Activated B cell treated with CpG ODN at 0.5 μM for 24 hours (primary cell): ENCODE measurements around the gene BICRA. TPM values are rescaled to one million over a fixed set of nuclear protein-coding genes. Genes with fewer than 3 reads are reported as not detected.
"Not testable (repeated sequence)": the region's sequence is repeated elsewhere in the genome, so short reads cannot be mapped to it uniquely, and the experiment has no call there.

Source experiments
- ATAC-seq: fragments of 200-7000 bp; cut with Tn5 transposase; one replicate; pipeline ENCODE4 v1.10.0; 2021; ENCODE audit warnings: low read depth, mild to moderate bottlenecking, moderate library complexity
- CTCF ChIA-PET: fragments of 350-600 bp; sonication (Branson Sonifier 250); formaldehyde crosslinking; loops from one replicate; lab custom pipeline; 2021; ENCODE audit warnings: antibody characterized with exemption; lab: Charles Lee
- POLR2A ChIA-PET: fragments of 350-600 bp; sonication (Branson Sonifier 250); formaldehyde crosslinking; loops from one replicate; lab custom pipeline; 2021; ENCODE audit warnings: antibody characterized with exemption; lab: Charles Lee
- DNase-seq: peaks from one replicate; pipeline ENCODE4 v3.0.0; 2022
- H3K27ac Mint-ChIP-seq: one replicate; pipeline ENCODE4 v1.8.0; 2020; ENCODE audit warnings: mixed read lengths
- H3K27me3 Mint-ChIP-seq: one replicate; pipeline ENCODE4 v1.8.0; 2021; ENCODE audit warnings: mixed read lengths
- H3K36me3 Mint-ChIP-seq: one replicate; pipeline ENCODE4 v1.8.0; 2021; ENCODE audit warnings: low read depth, mixed read lengths
- H3K4me1 Mint-ChIP-seq: one replicate; pipeline ENCODE4 v1.8.0; 2021; ENCODE audit warnings: mixed read lengths
- H3K4me3 Mint-ChIP-seq: one replicate; pipeline ENCODE4 v1.8.0; 2020; ENCODE audit warnings: mild to moderate bottlenecking, mixed read lengths
- H3K9me3 Mint-ChIP-seq: one replicate; pipeline ENCODE4 v1.8.0; 2020; ENCODE audit warnings: mixed read lengths
- CTCF ChIP-seq: fragments of 200-600 bp; IDR thresholded peaks from one replicate; pipeline ENCODE4 v1.8.0; 2022; ENCODE audit warnings: antibody characterized with exemption, mild to moderate bottlenecking
- intact Hi-C: fragments of 100-400 bp; cut with micrococcal nuclease; formaldehyde crosslinking; loops from one replicate; pipeline ENCODE4 v1.15.1; 2024
- total RNA-seq: library from RNA; stranded (reverse); gene quantifications from 2 replicates; pipeline ENCODE4 v1.2.3, GENCODE V29; 2022

Gene BICRA
- total RNA-seq, 1 donor from 2014 or later = 16.0 TPM

DNA sequence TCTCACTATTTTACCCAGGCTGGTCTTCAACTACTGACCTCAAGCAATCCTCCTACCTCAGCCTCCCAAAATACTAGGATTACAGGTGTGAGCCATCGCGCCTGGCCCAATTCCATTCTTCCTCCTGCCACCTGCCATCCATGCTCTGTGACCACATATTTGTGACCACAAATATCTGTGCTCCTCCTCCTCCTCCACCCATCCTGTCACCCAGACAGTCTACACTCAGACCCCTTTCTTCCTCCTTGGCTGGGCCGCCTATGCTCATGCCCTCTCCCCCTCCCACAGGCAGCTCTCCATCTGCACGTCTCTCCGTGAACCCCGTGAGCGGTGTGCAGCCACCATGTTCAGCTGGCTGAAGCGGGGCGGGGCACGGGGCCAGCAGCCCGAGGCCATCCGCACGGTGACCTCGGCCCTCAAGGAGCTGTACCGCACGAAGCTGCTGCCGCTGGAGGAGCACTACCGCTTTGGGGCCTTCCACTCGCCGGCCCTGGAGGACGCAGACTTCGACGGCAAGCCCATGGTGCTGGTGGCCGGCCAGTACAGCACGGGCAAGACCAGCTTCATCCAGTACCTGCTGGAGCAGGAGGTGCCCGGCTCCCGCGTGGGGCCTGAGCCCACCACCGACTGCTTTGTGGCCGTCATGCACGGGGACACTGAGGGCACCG lies 107.5 kb downstream of the BICRA start:
- no peak for ATAC-seq
- ChIA-PET CTCF (no interaction called here), POLR2A (no interaction called here)
- H3K27ac Mint-ChIP-seq = no peak overlapping the region
- H3K36me3 Mint-ChIP-seq = no peaks in the 10 kb centered on the region
- no peak for TF ChIP-seq CTCF
- intact Hi-C loops = no loop called here
- H3K27me3 Mint-ChIP-seq = peaks cover 35% of the 10 kb centered on the region
- peaks cover 3% of the 10 kb centered on the region for H3K4me1 Mint-ChIP-seq
- no peak for DNase-seq
- peaks cover 5% of the 10 kb centered on the region for H3K9me3 Mint-ChIP-seq
- no peak overlapping the region for H3K4me3 Mint-ChIP-seq

DNA sequence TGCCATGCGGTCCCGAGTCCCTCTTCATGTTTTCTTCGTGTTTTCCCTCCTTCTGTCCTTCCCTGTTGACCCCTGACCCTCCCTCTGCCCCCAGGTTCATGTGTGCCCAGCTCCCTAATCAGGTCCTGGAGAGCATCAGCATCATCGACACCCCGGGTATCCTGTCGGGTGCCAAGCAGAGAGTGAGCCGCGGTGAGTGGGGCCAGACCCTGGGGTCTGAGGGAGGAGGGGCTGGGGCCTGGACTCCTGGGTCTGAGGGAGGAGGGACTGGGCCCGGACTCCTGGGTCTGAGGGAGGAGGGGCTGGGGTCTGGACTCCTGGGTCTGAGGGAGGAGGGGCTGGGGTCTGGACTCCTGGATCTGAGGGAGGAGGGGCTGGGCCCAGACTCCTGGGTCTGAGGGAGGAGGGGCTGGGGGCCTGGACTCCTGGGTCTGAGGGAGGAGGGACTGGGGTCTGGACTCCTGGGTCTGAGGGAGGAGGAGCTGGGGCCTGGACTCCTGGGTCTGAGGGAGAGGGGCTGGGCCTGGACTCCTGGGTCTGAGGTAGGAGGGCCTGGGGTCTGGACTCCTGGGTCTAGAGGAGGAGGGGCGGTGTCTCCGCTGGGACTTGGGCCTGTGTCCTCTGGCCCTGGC lies 109.6 kb downstream of the BICRA start:
- ATAC-seq, H3K9me3 Mint-ChIP-seq, CTCF ChIA-PET, DNase-seq, H3K27ac Mint-ChIP-seq, intact Hi-C loops, POLR2A ChIA-PET, H3K4me1 Mint-ChIP-seq, H3K36me3 Mint-ChIP-seq, H3K4me3 Mint-ChIP-seq: not testable (repeated sequence)
- H3K27me3 Mint-ChIP-seq = peaks cover 27% of the 10 kb centered on the region

- H3K4me3 Mint-ChIP-seq = no peak overlapping the region
- H3K27me3 Mint-ChIP-seq = peaks cover 20% of the 10 kb centered on the region
- DNase-seq (no peak), ATAC-seq (no peak)
- POLR2A ChIA-PET = no interaction called here
- H3K9me3 Mint-ChIP-seq = no peaks in the 10 kb centered on the region
- intact Hi-C loops = no loop called here
- no peak for TF ChIP-seq CTCF
- no peak overlapping the region for H3K27ac Mint-ChIP-seq
- H3K4me1 Mint-ChIP-seq = no peaks in the 10 kb centered on the region
- CTCF ChIA-PET = no interaction called here
- no peaks in the 10 kb centered on the region for H3K36me3 Mint-ChIP-seq
Measured at GRCh38 chr19:47719047-47719859, 110.3 kb downstream of the BICRA start.

- no peak for ATAC-seq
- Mint-ChIP-seq H3K9me3 (no peaks in the 10 kb centered on the region), H3K27ac (no peak overlapping the region), H3K36me3 (no peaks in the 10 kb centered on the region), H3K27me3 (peaks cover 12% of the 10 kb centered on the region), H3K4me1 (no peaks in the 10 kb centered on the region), H3K4me3 (no peak overlapping the region)
- CTCF ChIA-PET = no interaction called here
- no peak for DNase-seq
- no peak for TF ChIP-seq CTCF
- POLR2A ChIA-PET = no interaction called here
- intact Hi-C loops = no loop called here
Measured at GRCh38 chr19:47720669-47721422, 111.9 kb downstream of the BICRA start.

GRCh38 chr19:47723581-47723940 lies 114.6 kb downstream of the BICRA start:
- ChIA-PET POLR2A (interaction anchor here (0.6 kb wide), 2 partner anchors 288 to 290 kb away, joined by 4 to 5 read pairs; no protein-coding TSS in a partner anchor), CTCF (no interaction called here)
- Mint-ChIP-seq H3K36me3 (no peaks in the 10 kb centered on the region), H3K9me3 (no peaks in the 10 kb centered on the region), H3K4me3 (no peak overlapping the region), H3K27ac (no peak overlapping the region), H3K4me1 (no peaks in the 10 kb centered on the region), H3K27me3 (peaks cover 11% of the 10 kb centered on the region)
- no peak for DNase-seq
- ATAC-seq = no peak
- intact Hi-C loops = no loop called here
- TF ChIP-seq CTCF = no peak
